NB4 (cell line): ENCODE results near the gene RPL32.
"Not testable (repeated sequence)": the region's sequence is repeated elsewhere in the genome, so short reads cannot be mapped to it uniquely, and the experiment has no call there.

Source experiments
- CTCF ChIP-seq: IDR thresholded peaks from one replicate; pipeline ENCODE4 v1.5.1; 2012; ENCODE audit warnings: low read depth, low read length
- MAX ChIP-seq: IDR thresholded peaks from 2 replicates; pipeline ENCODE4 v1.6.1; 2011; ENCODE audit warnings: low read depth, low read length
- POLR2A ChIP-seq: IDR thresholded peaks from 2 replicates; pipeline ENCODE4 v1.6.1; 2011; ENCODE audit warnings: mild to moderate bottlenecking; ENCODE audit not compliant: insufficient read length; ENCODE audit errors: extremely low read depth

GRCh38 chr3:12881858-12882257 lies 40.5 kb upstream of the RPL32 start:
- not testable (repeated sequence) for TF ChIP-seq CTCF, POLR2A, MAX
